GM19043 (cell line): Measurements from ENCODE around the gene SAMD3.
A peak's percentile ranks its signal among the peaks of the same experiment; 100 is the strongest.
"Not testable (repeated sequence)": the region's sequence is repeated elsewhere in the genome, so short reads cannot be mapped to it uniquely, and the experiment has no call there.

Experiments used
- ATAC-seq: cut with Tn5 transposase; IDR thresholded peaks from one replicate; pipeline ENCODE4 v1.9.1; 2021; ENCODE audit warnings: low read depth; ENCODE audit not compliant: unreplicated experiment

SAMD3 gene

GRCh38 chr6:130138116-130138908, 84.4 kb downstream of the SAMD3 start:
- ATAC-seq: peak; percentile 56

- ATAC-seq: no peak
These were observed 86.0 kb downstream of the SAMD3 start for GRCh38 chr6:130136798-130137197.

GRCh38 chr6:130134582-130134981, 88.2 kb downstream of the SAMD3 start:
- no peak for ATAC-seq

- ATAC-seq: peak; percentile 73
These were observed 90.5 kb downstream of the SAMD3 start for GRCh38 chr6:130132286-130132701.

- no peak for ATAC-seq
These were observed 92.9 kb downstream of the SAMD3 start for GRCh38 chr6:130129762-130130246.

GRCh38 chr6:130128326-130128725, 94.4 kb downstream of the SAMD3 start:
- ATAC-seq: no peak

- no peak for ATAC-seq
These were observed 95.6 kb downstream of the SAMD3 start for GRCh38 chr6:130127195-130127594.

GRCh38 chr6:130122243-130122642, 100.5 kb downstream of the SAMD3 start:
- no peak for ATAC-seq

GRCh38 chr6:130120731-130121130, 102.0 kb downstream of the SAMD3 start:
- ATAC-seq: no peak

GRCh38 chr6:130119211-130119610, 103.5 kb downstream of the SAMD3 start:
- ATAC-seq: no peak

- no peak for ATAC-seq
These were observed 104.5 kb downstream of the SAMD3 start for GRCh38 chr6:130118236-130118635.

GRCh38 chr6:130117187-130117701, 105.5 kb downstream of the SAMD3 start:
- not testable (repeated sequence) for ATAC-seq

- peak; percentile 35 for ATAC-seq
These were observed 106.5 kb downstream of the SAMD3 start for GRCh38 chr6:130116273-130116672.

- peak; percentile 91 for ATAC-seq
These were observed 107.7 kb downstream of the SAMD3 start for GRCh38 chr6:130115036-130115435.

GRCh38 chr6:130113201-130113710, 109.5 kb downstream of the SAMD3 start:
- ATAC-seq: no peak

- ATAC-seq: no peak
These were observed 111.7 kb downstream of the SAMD3 start for GRCh38 chr6:130111031-130111430.

- ATAC-seq: no peak
These were observed 115.0 kb downstream of the SAMD3 start for GRCh38 chr6:130107710-130108109.

- ATAC-seq: peak; percentile 88
These were observed 116.6 kb downstream of the SAMD3 start for GRCh38 chr6:130105996-130106704.

GRCh38 chr6:130099119-130099518, 123.6 kb downstream of the SAMD3 start:
- ATAC-seq: no peak

- ATAC-seq: no peak
These were observed 124.4 kb downstream of the SAMD3 start for GRCh38 chr6:130098317-130098716.
